GM10847 (cell line): Measurements from ENCODE around the gene LASP1.
A peak's percentile ranks its signal among the peaks of the same experiment; 100 is the strongest.

Experiments
- POLR2A ChIP-seq: IDR thresholded peaks from 2 replicates; pipeline ENCODE4 v1.6.1; 2011; ENCODE audit not compliant: insufficient read length; ENCODE audit errors: extremely low read depth

LASP1 gene

GRCh38 chr17:38864636-38865398 lies 5.0 kb upstream of the LASP1 start:
- no peak for TF ChIP-seq POLR2A

GRCh38 chr17:38867179-38867967 lies 2.5 kb upstream of the LASP1 start:
- no peak for TF ChIP-seq POLR2A

GRCh38 chr17:38867968-38868816 lies 1.7 kb upstream of the LASP1 start:
- peak; percentile 36 for TF ChIP-seq POLR2A

DNA sequence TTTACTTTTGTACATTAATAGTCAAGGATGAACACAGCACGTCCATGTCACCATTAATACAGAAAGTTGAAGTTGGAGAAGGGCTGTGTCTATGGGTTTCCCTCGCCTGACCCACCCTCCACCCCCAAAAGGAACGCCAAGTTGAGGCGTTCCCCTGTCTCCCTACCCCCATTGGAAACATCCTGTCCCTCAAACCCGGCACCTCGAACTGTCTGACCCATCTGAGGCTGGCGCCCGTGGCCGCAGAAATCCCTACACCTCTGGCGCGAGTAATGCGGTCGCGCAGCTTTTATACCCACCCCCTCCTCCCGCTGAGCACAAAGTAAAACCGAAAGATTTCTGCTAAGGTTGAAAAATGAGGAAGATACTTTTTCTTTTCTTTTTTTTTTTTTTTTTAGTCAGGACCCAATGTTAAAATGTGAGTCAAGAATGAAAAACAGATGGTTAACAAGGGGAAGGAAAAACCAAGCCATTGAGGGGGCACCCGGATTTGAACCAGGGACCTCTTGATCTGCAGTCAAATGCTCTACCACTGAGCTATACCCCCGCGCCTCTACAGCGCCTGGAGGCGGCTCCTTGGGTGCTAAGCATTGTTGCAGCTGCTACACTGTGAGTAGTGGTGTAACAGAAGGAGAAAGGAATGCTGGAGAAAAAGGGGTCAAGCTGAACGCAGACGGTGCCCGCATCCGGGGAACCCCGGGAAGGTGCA lies 887 bp upstream of the LASP1 start:
- peak; percentile 85 for TF ChIP-seq POLR2A

- TF ChIP-seq POLR2A, result peak; percentile 19
Observed at GRCh38 chr17:38870259-38871165, 654 bp downstream of the LASP1 start.

DNA sequence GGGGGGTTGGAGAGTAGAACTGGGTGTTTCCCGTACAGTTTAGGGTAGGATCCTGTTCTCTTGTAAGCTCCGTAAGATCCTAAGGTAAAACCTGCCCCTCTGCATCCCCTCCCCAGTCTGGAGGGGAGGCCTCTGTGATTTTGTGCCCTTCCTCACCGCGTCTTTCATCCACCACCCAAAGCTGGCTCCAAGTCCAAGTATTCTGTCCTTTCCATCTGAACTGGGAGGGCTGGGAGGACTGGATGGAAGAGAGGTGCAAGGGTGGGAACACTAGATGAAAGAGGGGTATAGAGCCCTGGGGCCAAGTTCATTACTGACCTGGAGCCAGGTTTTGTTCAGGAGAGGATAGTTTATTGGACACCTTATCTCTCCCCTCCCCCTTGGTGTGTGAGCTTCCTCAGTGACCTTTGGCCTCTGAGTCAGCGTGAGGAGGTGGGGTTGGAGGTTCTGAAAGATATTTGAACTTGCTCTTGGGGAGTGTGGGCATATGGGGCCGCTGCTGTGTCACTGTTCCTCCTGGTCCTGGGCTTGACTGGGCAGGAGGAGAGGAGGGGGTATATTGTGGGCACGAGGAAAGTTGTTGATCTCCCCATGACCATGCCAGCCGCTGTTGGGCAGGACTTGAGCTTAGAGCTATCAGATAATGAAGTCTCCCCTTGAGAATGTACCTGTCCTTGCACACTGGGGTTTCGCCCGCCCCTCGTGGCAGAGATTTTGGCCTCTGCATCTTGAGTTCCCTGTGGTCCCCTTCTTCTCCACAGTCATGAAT lies 1.6 kb downstream of the LASP1 start:
- no peak for TF ChIP-seq POLR2A

DNA sequence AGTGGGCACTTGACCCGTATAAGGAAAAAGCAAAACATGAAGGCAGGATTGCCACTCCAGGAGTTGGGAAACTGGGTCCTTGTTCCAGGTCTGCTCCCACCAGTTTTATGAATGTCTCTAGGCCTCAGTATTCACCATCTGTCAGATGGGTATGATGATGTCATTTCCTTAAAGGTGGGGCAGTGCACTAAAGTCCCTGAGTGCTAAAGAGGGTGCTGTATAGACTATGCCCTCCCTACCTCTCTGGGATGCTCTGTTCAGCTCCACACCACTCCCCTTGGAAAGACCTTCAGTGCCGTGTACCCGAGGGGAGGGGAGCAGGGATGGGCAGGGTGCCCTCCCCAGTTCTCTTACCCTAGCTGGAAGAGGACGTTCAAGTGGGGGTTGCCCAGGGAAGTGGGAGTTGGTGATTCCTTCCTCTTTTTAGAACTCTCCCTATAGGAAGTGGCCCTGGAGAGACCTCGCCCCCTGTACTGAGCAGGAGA lies 2.2 kb downstream of the LASP1 start:
- no peak for TF ChIP-seq POLR2A

DNA sequence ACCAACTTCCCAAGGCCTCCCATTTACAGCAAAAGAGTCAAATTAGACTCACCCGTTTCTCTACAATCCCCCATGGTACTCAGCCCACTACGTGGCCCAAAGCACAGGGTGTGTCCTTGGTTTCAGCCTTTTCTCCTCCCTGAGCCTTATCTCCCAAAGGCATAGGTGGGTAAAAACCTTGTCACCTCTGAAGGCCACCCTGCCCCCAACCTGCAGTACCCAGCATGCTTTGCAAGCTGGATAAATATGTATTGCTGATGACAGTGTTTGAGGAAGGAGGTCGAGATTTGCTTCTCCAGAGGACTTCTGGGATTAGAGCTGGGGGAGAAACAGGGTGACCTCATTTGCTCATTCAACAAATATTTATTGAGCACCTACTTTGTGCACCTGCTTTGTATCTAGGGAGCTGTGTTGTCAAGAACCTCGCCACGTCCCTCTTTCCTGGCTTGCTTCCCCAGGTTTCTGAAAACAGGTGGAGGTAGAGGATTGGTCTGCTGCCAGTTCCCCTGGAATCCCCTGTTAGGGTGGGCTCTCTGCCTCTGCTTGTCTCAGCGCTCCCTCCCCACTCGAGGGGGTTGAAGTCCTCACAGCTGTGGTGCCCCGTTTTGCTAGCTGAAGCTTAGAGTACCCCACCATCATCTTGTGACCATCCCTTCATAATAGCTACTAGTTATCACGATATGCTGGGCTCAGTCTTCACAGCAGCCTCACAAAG lies 3.0 kb downstream of the LASP1 start:
- no peak for TF ChIP-seq POLR2A

- TF ChIP-seq POLR2A, result no peak
Observed at GRCh38 chr17:38873640-38874380, 4.0 kb downstream of the LASP1 start.

GRCh38 chr17:38874505-38875400 lies 4.9 kb downstream of the LASP1 start:
- TF ChIP-seq POLR2A, result no peak
